ENCODE results near the gene IFRD2. TPM values are rescaled to one million over a fixed set of nuclear protein-coding genes. Genes with fewer than 3 reads are reported as not detected.

Gene IFRD2
- total and polyA plus RNA-seq, 2 of the 8 experiments (the other 6 are each of a cell fraction or from before 2014, with no cell fraction given), result 76.7 to 88.8 TPM

DNA sequence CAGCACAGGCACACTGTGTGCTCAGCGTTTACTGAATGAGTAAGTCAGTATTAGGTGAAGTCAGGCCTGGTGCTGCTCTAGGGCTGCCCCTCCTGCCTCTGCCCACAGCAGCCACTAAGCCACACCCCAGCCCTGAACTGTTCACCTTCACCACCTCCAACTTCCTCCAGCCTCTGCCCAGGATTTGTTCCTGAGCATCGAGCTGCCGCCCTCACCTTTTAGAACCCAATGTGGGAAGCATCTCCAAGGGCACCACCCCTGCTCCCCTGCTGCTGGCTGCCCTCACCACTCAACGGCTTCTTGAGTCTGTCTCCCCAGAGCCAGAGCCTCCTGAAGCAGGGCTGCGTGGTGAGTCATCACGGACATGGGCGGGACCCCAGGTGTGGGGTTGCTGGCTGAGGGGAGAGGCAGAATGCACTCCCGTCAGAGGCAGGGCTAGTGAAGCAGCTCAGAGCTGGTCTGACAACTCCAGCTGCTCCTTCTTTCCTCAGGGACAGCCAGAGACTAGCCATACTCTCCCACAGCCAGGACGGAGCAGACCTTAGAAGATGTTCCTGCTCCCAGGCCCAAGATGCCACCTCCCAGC lies 24.5 kb upstream of the IFRD2 start:
- ChIA-PET POLR2A (ENCODE audit: partially characterized antibody) (interaction anchor here (6.3 to 12.6 kb wide), 2 partner anchors 13 to 15 kb away, joined by 36 to 149 read pairs; partner anchors contain the start of genes HYAL1, HYAL3, NAA80 and TUSC2), CTCF (ENCODE audit: partially characterized antibody) (interaction anchor here (1.2 to 3.6 kb wide), 2 partner anchors 11 to 14 kb away, joined by 4 to 17 read pairs; partner anchors contain the start of genes HYAL1 and TUSC2)
- no peak overlapping the region for H3K4ac ChIP-seq (replicated peaks; ENCODE audit: insufficient read length, low read depth, low read length)
- H3K23ac ChIP-seq (ENCODE audit: insufficient read length), result no peak overlapping the region
- H2BK15ac ChIP-seq (ENCODE audit: low read length), result no peak overlapping the region
- no peak overlapping the region for H2BK120ac ChIP-seq (replicated peaks; ENCODE audit: low read depth, low read length)
- H4K20me1 ChIP-seq (replicated peaks in 1 of 2; ENCODE audit: control insufficient read depth in 1 of 2, insufficient read depth in 2 of 2, low read length in 2 of 2), result peaks cover 19 to 35% of the 10 kb centered on the region in 2 experiments
- no peak overlapping the region for H2AFZ ChIP-seq (ENCODE audit: low read length)
- no peak overlapping the region for H4K91ac ChIP-seq (replicated peaks; ENCODE audit: insufficient read length, low read length)
- DNase-seq (ENCODE audit: low read depth in 1 of 2, low spot score in 2 of 2) (no peak), FAIRE-seq (no peak)
- peaks cover 16 to 34% (median 28%) of the 10 kb centered on the region in 4 experiments for H3K36me3 ChIP-seq (ENCODE audit: control insufficient read depth in 2 of 4, insufficient read depth in 4 of 4, low read length in 3 of 4)
- peak overlapping the region in 1 of 4 experiments; percentile 10; a peak in 1 of 7 replicates for H3K9ac ChIP-seq (replicated peaks in 1 of 4; ENCODE audit: extremely low read depth in 1 of 4, low read depth in 3 of 4, low read length in 3 of 4)
- 0 out of 2 replicates have a peak overlapping the region, but pooled peaks have one; percentile 54 for H4K8ac ChIP-seq (ENCODE audit: extremely low read depth, insufficient read depth, low read length)
- H2BK5ac ChIP-seq (ENCODE audit: low read depth, low read length), result 0 out of 2 replicates have a peak overlapping the region, but pooled peaks have one; percentile 71
- H3K4me2 ChIP-seq (ENCODE audit: insufficient read depth in 1 of 2, low read depth in 2 of 2, low read length in 2 of 2), result no peak overlapping the region; a peak in 1 of 4 replicates
- H3K27ac ChIP-seq (ENCODE audit: low read depth, low read length), result no peak overlapping the region
- peaks cover 0 to 4% of the 10 kb centered on the region in 2 experiments; a peak in 1 of 4 replicates for H3K9me3 ChIP-seq (ENCODE audit: insufficient read depth in 2 of 2, low read depth in 1 of 2, low read length in 1 of 2)
- H3K18ac ChIP-seq (ENCODE audit: extremely low read depth, low read length), result no peak overlapping the region
- no peak overlapping the region for H4K5ac ChIP-seq (ENCODE audit: insufficient read length, low read depth, low read length)
- H3K79me2 ChIP-seq (ENCODE audit: control insufficient read depth in 1 of 2, insufficient read depth in 2 of 2, low read length in 2 of 2), result peaks cover 0 to 25% of the 10 kb centered on the region in 2 experiments; a peak in 3 of 4 replicates
- peaks cover 20% of the 10 kb centered on the region for H3K79me1 ChIP-seq (ENCODE audit: low read depth, low read length)
- H3K14ac ChIP-seq (ENCODE audit: insufficient read length), result no peak overlapping the region
- H3K4me3 ChIP-seq (ENCODE audit: extremely low read depth in 1 of 4, insufficient read depth in 2 of 4, low read depth in 3 of 4, low read length in 4 of 4), result no peak overlapping the region; a peak in 1 of 8 replicates
- no peak overlapping the region for H2AK5ac ChIP-seq (ENCODE audit: low read depth, low read length)
- no peak overlapping the region for H2BK20ac ChIP-seq (ENCODE audit: low read length)
- peaks cover 7% of the 10 kb centered on the region for H3K23me2 ChIP-seq (ENCODE audit: low read depth, low read length)
- WGBS, 2 experiments (ENCODE audit: extremely low coverage in 1 of 2, insufficient coverage in 1 of 2, insufficient read length in 1 of 2, insufficient replicate concordance in 2 of 2, low coverage in 1 of 2, low lambda C conversion rate in 2 of 2, missing lambda C conversion rate in 1 of 2), result 91% methylated on average over 9 of the region's 9 CpGs; no CpG with 5 or more reads in 1 of the 2 experiments
- TF ChIP-seq TEAD4 (IDR thresholded peaks at IDR 0.05; ENCODE audit: low read depth, low read length) (no peak), SIRT6 (IDR thresholded peaks at IDR 0.05; ENCODE audit: low read length) (no peak), SP2 (IDR thresholded peaks at IDR 0.05; ENCODE audit: low read length) (no peak), JUND (IDR thresholded peaks at IDR 0.05; ENCODE audit: low read length) (peak; percentile 35; the same call in 1 of the 2 replicates), RXRA (IDR thresholded peaks at IDR 0.05; ENCODE audit: insufficient read depth, low read depth, low read length) (no peak), SAP30 (IDR thresholded peaks at IDR 0.05; ENCODE audit: insufficient read depth, insufficient replicate concordance, low read length) (no peak)
- no peak overlapping the region for H3K56ac ChIP-seq (replicated peaks; ENCODE audit: insufficient read length, low read depth, low read length)
- no peaks in the 10 kb centered on the region for H3K27me3 ChIP-seq (replicated peaks in 1 of 4; ENCODE audit: control insufficient read depth in 3 of 4, extremely low read depth in 1 of 4, insufficient read depth in 3 of 4, low read length in 3 of 4)
- no peak overlapping the region for H2BK12ac ChIP-seq (ENCODE audit: low read depth, low read length)
- peaks cover 0 to 12% (median 9%) of the 10 kb centered on the region in 4 experiments; a peak in 6 of 7 replicates for H3K4me1 ChIP-seq (replicated peaks in 1 of 4; ENCODE audit: control insufficient read depth in 3 of 4, insufficient read depth in 4 of 4, low read length in 3 of 4)

Data from H1 (cell line).